ENCODE measurements around the gene LAMP5. TPM values are rescaled to one million over a fixed set of nuclear protein-coding genes. Genes with fewer than 3 reads are reported as not detected.

LAMP5 gene, protein sequence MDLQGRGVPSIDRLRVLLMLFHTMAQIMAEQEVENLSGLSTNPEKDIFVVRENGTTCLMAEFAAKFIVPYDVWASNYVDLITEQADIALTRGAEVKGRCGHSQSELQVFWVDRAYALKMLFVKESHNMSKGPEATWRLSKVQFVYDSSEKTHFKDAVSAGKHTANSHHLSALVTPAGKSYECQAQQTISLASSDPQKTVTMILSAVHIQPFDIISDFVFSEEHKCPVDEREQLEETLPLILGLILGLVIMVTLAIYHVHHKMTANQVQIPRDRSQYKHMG
- polyA plus RNA-seq (2013, experiment 1 of 2), result 0.06 TPM
- 0.06 TPM for polyA plus RNA-seq (2013, experiment 2 of 2)

DNA sequence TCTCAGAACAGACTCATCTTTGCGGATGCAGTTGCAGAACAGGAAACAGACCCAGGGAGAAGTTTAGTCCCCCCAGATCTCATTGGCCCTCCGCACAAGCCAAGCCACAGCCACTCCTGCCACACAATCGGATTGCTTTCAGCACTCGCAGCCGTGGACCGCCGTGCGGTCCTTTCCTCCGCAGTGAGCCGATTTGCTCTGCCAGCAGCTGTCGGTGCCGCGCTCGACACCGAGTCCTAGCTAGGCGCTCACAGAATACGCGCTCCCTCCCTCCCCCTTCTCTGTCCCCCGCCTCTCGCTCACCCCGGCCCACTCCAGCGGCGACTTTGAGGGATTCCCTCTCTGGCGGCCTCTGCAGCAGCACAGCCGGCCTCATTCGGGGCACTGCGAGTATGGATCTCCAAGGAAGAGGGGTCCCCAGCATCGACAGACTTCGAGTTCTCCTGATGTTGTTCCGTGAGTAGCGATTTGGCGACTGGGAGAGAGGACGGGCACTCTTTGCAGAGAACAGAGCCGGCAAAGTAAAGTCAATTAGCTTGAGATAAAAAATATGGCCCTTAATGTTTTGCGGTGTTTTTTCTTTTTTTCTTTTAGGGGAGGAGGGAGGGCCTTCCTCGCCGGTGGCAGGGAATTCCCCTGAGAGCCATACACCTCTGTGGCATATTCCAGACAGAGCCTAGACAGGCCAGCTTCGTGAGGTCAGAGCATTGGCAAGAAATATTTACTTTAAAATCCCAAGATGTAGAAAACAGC lies at the start of gene LAMP5:
Gene LAMP5 (plus strand): TSS at position 130 of the 753 bp plus-strand sequence. CDS start 263 bp downstream, at position 393.
- Histone ChIP-seq H4K5ac (ENCODE audit: low read length) (no peak within 1 kb of the TSS), H3K9ac (ENCODE audit: low read length) (no peak within 1 kb of the TSS), H2BK5ac (ENCODE audit: low read length) (no peak within 1 kb of the TSS), H3K56ac (ENCODE audit: low read length) (no peak within 1 kb of the TSS), H3K18ac (ENCODE audit: low read length) (no peak within 1 kb of the TSS), H3K4me3 (ENCODE audit: low read length) (no peak within 1 kb of the TSS), H3K4me1 (ENCODE audit: control insufficient read depth, low read depth, low read length) (peaks cover 3% of the 10 kb centered on the region), H3K23ac (ENCODE audit: low read length) (no peak within 1 kb of the TSS), H3K79me1 (ENCODE audit: low read length) (no peaks in the 10 kb centered on the region), H3K79me2 (ENCODE audit: control insufficient read depth, insufficient read depth, low read length) (no peaks in the 10 kb centered on the region), H2AK5ac (ENCODE audit: low read length) (no peak within 1 kb of the TSS), H3K36me3 (ENCODE audit: control insufficient read depth, insufficient read depth, low read length) (no peaks in the 10 kb centered on the region), H3K27ac (ENCODE audit: low read depth, low read length) (no peak within 1 kb of the TSS), H4K8ac (ENCODE audit: low read depth, low read length) (no peak within 1 kb of the TSS), H2BK15ac (replicated peaks; ENCODE audit: low read depth) (no peak within 1 kb of the TSS), H3K4me2 (ENCODE audit: low read length) (peak within 1 kb of the TSS; percentile 70), H3K27me3 (ENCODE audit: insufficient read depth, low read length, poor library complexity) (peaks cover 60% of the 10 kb centered on the region), H2BK120ac (ENCODE audit: low read depth, low read length) (no peak within 1 kb of the TSS), H3K4ac (ENCODE audit: low read depth, low read length) (no peak within 1 kb of the TSS)
- DNase-seq, result peak; percentile 86
- no CpG with 5 or more reads among the region's 38 CpGs for WGBS (ENCODE audit: extremely low coverage, insufficient coverage, low lambda C conversion rate)

DNA sequence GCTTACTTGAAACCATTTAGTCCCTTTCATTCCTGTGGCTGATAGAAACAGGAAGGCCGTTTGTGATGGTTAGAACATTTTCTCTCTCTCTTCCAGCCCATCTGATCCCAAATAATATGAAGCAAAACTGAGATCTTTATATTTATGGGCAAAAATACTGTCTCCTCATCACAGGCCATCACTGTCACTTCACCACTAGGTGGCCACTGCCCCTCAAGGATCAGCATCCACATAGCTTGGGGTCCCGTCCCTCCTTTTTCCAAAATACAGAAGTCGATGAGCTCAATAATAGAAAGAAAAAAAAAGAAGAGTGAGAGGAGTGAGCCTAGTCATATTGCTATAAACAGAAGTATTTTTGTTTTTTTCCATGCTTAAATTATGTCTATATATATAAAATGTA lies 46.4 kb upstream of the LAMP5 start:
- Histone ChIP-seq H4K5ac (ENCODE audit: low read length) (no peak overlapping the region), H3K27ac (ENCODE audit: low read depth, low read length) (no peak overlapping the region), H3K79me1 (ENCODE audit: low read length) (no peaks in the 10 kb centered on the region), H3K4me1 (ENCODE audit: control insufficient read depth, low read depth, low read length) (no peaks in the 10 kb centered on the region), H3K56ac (ENCODE audit: low read length) (no peak overlapping the region), H3K18ac (ENCODE audit: low read length) (no peak overlapping the region), H2BK5ac (ENCODE audit: low read length) (no peak overlapping the region), H3K79me2 (ENCODE audit: control insufficient read depth, insufficient read depth, low read length) (no peaks in the 10 kb centered on the region), H4K8ac (ENCODE audit: low read depth, low read length) (no peak overlapping the region), H2AK5ac (ENCODE audit: low read length) (no peak overlapping the region), H3K23ac (ENCODE audit: low read length) (no peak overlapping the region), H2BK15ac (replicated peaks; ENCODE audit: low read depth) (no peak overlapping the region), H3K4me2 (ENCODE audit: low read length) (no peak overlapping the region), H3K4ac (ENCODE audit: low read depth, low read length) (no peak overlapping the region), H3K9ac (ENCODE audit: low read length) (no peak overlapping the region), H2BK120ac (ENCODE audit: low read depth, low read length) (no peak overlapping the region), H3K4me3 (ENCODE audit: low read length) (no peak overlapping the region), H3K27me3 (ENCODE audit: insufficient read depth, low read length, poor library complexity) (no peaks in the 10 kb centered on the region), H3K36me3 (ENCODE audit: control insufficient read depth, insufficient read depth, low read length) (no peaks in the 10 kb centered on the region)
- DNase-seq, result peak; percentile 23
- no CpG with 5 or more reads among the region's 3 CpGs for WGBS (ENCODE audit: extremely low coverage, insufficient coverage, low lambda C conversion rate)

DNA sequence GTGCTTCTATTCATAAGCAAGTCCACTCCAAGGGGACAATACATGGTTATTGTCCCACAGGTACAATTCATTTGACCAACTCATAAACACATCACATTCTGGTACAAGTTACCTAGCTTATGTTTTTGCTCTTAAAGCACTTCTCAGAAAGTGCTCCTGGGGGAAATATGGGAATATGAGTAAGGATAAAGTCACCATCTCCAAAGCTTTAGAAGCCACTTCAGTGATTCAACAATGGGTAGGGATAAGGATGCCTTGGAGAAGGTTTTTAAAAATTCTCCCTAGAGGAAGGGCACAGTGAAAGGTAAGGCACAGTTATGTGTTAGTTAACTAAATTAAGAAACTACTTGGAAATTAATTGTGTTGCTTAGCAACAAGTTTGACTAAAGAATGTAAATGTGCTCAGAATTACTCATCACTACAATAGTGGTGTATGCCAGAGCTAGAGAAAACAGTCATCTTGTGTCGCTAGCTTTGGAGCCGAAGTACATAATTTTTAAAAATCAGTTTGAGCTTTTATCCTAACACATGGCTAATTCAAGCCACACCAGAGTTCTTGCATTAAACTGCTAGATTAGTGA lies 39.5 kb upstream of the LAMP5 start:
- DNase-seq, result no peak
- Histone ChIP-seq H3K4me2 (ENCODE audit: low read length) (no peak overlapping the region), H4K5ac (ENCODE audit: low read length) (no peak overlapping the region), H3K18ac (ENCODE audit: low read length) (no peak overlapping the region), H2AK5ac (ENCODE audit: low read length) (no peak overlapping the region), H2BK120ac (ENCODE audit: low read depth, low read length) (no peak overlapping the region), H3K79me2 (ENCODE audit: control insufficient read depth, insufficient read depth, low read length) (no peaks in the 10 kb centered on the region), H4K8ac (ENCODE audit: low read depth, low read length) (no peak overlapping the region), H3K4me1 (ENCODE audit: control insufficient read depth, low read depth, low read length) (no peaks in the 10 kb centered on the region), H3K79me1 (ENCODE audit: low read length) (no peaks in the 10 kb centered on the region), H3K27me3 (ENCODE audit: insufficient read depth, low read length, poor library complexity) (no peaks in the 10 kb centered on the region), H2BK5ac (ENCODE audit: low read length) (no peak overlapping the region), H3K56ac (ENCODE audit: low read length) (no peak overlapping the region), H2BK15ac (replicated peaks; ENCODE audit: low read depth) (no peak overlapping the region), H3K9ac (ENCODE audit: low read length) (no peak overlapping the region), H3K4me3 (ENCODE audit: low read length) (no peak overlapping the region), H3K36me3 (ENCODE audit: control insufficient read depth, insufficient read depth, low read length) (no peaks in the 10 kb centered on the region), H3K4ac (ENCODE audit: low read depth, low read length) (no peak overlapping the region), H3K23ac (ENCODE audit: low read length) (no peak overlapping the region), H3K27ac (ENCODE audit: low read depth, low read length) (no peak overlapping the region)
- no CpG with 5 or more reads among the region's 2 CpGs for WGBS (ENCODE audit: extremely low coverage, insufficient coverage, low lambda C conversion rate)

DNA sequence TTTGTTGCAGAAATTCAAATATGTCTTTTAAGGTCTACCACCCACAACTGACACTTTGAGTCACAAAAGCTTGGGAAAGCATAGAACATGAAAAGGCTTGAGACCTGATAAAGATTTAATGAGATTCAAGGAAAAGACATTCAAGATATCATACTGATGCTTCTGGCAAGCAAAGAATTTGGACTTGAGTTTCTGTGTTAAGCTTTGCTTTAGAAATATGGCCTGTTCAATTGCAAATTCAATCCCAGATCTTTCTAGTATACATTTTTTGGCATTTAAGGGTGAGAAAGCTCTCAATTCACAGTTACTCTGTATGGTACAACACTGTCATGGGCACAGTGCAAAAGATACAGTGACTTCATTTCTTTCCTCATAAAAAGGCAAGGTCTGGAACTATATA lies 38.9 kb upstream of the LAMP5 start:
- Histone ChIP-seq H4K8ac (ENCODE audit: low read depth, low read length) (no peak overlapping the region), H3K79me2 (ENCODE audit: control insufficient read depth, insufficient read depth, low read length) (no peaks in the 10 kb centered on the region), H3K4me3 (ENCODE audit: low read length) (no peak overlapping the region), H3K9ac (ENCODE audit: low read length) (no peak overlapping the region), H3K4me1 (ENCODE audit: control insufficient read depth, low read depth, low read length) (no peaks in the 10 kb centered on the region), H3K4me2 (ENCODE audit: low read length) (no peak overlapping the region), H3K23ac (ENCODE audit: low read length) (no peak overlapping the region), H2BK120ac (ENCODE audit: low read depth, low read length) (no peak overlapping the region), H4K5ac (ENCODE audit: low read length) (no peak overlapping the region), H2BK5ac (ENCODE audit: low read length) (no peak overlapping the region), H2AK5ac (ENCODE audit: low read length) (no peak overlapping the region), H3K27me3 (ENCODE audit: insufficient read depth, low read length, poor library complexity) (no peaks in the 10 kb centered on the region), H3K4ac (ENCODE audit: low read depth, low read length) (no peak overlapping the region), H3K79me1 (ENCODE audit: low read length) (no peaks in the 10 kb centered on the region), H3K56ac (ENCODE audit: low read length) (no peak overlapping the region), H2BK15ac (replicated peaks; ENCODE audit: low read depth) (no peak overlapping the region), H3K27ac (ENCODE audit: low read depth, low read length) (no peak overlapping the region), H3K36me3 (ENCODE audit: control insufficient read depth, insufficient read depth, low read length) (no peaks in the 10 kb centered on the region), H3K18ac (ENCODE audit: low read length) (no peak overlapping the region)
- DNase-seq, result no peak

DNA sequence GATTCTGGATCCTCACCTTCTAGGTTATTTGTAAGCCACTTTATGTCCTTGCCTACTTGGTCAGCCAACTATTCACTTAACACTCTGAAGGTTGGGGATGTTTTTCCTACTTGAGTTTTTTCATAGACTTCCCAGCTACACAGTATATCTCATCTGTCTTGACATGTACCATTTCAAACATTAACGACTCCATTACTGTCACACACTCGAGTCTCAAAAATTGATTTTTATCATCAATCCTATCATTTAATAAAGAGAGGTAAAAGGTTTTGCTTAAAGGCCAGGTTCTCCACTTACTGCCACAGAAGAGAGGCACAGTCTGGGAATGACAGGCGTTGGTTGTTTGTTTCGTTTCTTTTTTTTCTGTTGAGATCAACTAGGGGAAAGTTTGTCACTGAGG lies 38.2 kb upstream of the LAMP5 start:
- Histone ChIP-seq H2BK5ac (ENCODE audit: low read length) (no peak overlapping the region), H3K79me1 (ENCODE audit: low read length) (no peaks in the 10 kb centered on the region), H3K4me3 (ENCODE audit: low read length) (no peak overlapping the region), H3K18ac (ENCODE audit: low read length) (no peak overlapping the region), H3K4ac (ENCODE audit: low read depth, low read length) (no peak overlapping the region), H3K27ac (ENCODE audit: low read depth, low read length) (no peak overlapping the region), H2BK120ac (ENCODE audit: low read depth, low read length) (no peak overlapping the region), H3K79me2 (ENCODE audit: control insufficient read depth, insufficient read depth, low read length) (no peaks in the 10 kb centered on the region), H3K9ac (ENCODE audit: low read length) (no peak overlapping the region), H3K23ac (ENCODE audit: low read length) (no peak overlapping the region), H4K8ac (ENCODE audit: low read depth, low read length) (no peak overlapping the region), H3K4me2 (ENCODE audit: low read length) (no peak overlapping the region), H3K56ac (ENCODE audit: low read length) (no peak overlapping the region), H3K36me3 (ENCODE audit: control insufficient read depth, insufficient read depth, low read length) (no peaks in the 10 kb centered on the region), H2BK15ac (replicated peaks; ENCODE audit: low read depth) (no peak overlapping the region), H3K4me1 (ENCODE audit: control insufficient read depth, low read depth, low read length) (no peaks in the 10 kb centered on the region), H2AK5ac (ENCODE audit: low read length) (no peak overlapping the region), H4K5ac (ENCODE audit: low read length) (no peak overlapping the region), H3K27me3 (ENCODE audit: insufficient read depth, low read length, poor library complexity) (no peaks in the 10 kb centered on the region)
- WGBS (ENCODE audit: extremely low coverage, insufficient coverage, low lambda C conversion rate), result 100% methylated on average over 2 of the region's 4 CpGs
- no peak for DNase-seq

Data from mesendoderm (in vitro differentiated cells).